H54 (cell line): ENCODE data around the gene PDE3B.

Source experiments
- DNase-seq: peaks from one replicate; pipeline ENCODE4 v3.0.0; 2011; ENCODE audit warnings: low spot score, mixed read lengths; ENCODE audit not compliant: insufficient read length
- FAIRE-seq: peaks from 3 replicates; lab custom pipeline; 2011; peaks lifted over from hg19 to GRCh38; lab: Jason Lieb, UNC
- POLR2A ChIP-seq: IDR thresholded peaks from 2 replicates; pipeline ENCODE4 v1.6.1; 2011; ENCODE audit warnings: low read depth, mild to moderate bottlenecking, low read length

PDE3B gene

DNA sequence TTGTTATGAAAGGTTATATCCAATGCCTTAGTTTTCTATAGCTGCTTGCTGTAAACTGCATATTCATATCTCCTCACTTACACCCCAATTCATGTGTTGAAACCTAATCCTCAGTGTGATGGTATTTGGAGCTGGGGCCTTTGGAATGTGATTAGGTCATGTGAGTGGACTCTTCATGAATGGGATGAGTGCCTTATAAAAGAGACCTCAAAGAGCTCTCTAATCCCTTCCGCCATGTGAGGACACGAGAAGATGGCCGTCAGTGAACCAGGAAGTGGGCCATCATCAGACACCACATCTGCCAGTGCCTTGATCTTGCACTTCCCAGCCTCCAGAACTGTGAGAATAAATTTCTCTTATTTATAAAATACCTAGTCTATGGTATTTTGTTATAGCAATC lies 169.2 kb downstream of the PDE3B start:
- no peak for TF ChIP-seq POLR2A
- no peak for FAIRE-seq
- no peak for DNase-seq

DNA sequence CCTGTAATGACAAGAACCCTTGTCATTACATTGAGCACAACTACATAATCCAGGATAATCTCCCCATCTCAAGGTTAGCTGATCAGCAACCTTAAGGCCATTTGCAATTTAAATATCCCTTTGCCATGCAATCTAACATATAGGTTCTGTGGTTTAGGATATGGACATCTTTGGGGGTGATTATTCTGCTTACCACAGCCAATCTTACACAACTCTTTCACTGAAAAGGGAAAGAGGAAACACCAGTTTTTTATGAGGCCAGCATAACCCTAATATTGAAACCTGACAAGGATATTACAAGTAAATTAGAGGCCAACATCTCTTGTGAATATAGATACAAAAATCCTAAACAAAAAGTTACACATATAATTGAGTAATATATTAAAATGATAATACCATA lies 169.9 kb downstream of the PDE3B start:
- DNase-seq, result no peak
- FAIRE-seq, result no peak
- TF ChIP-seq POLR2A, result no peak

DNA sequence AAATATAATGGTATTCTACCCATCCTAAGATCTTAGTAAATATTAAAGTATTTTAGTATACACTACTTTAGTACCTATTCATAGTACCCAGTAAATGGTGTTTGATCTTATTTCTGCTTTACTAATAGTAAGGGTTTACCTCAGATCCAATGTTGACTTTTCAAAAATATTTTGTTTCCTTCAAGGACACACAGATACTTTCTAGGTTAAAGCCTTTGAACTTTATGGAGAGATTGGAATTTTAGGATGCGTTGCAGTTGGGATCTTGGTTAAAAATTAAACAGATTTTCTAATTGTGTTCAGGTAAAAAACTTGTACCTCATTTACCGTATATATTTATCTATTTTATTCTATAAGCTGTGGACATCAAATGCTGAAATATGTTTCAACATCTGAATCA lies 175.2 kb downstream of the PDE3B start:
- DNase-seq, result no peak
- FAIRE-seq, result no peak
- no peak for TF ChIP-seq POLR2A

DNA sequence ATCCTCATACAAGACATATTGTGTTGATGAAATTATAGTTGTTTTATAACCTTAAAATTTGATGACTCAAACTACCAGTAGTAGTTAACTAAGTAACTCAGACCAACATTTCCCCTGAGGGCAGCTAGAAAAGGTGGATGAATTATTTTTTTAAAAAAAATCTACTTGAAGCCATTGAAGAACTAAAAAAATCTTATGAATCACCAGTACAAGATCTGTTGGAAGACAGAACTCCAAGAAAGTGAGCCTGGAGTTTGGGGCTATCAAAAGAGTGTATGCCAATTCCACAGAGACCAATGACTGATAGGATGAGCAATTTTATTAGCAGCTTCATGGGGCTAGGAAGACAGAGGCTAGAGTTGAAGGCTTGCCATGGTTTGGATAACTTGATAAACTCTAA lies 176.0 kb downstream of the PDE3B start:
- FAIRE-seq (no peak), DNase-seq (no peak)
- TF ChIP-seq POLR2A, result no peak

DNA sequence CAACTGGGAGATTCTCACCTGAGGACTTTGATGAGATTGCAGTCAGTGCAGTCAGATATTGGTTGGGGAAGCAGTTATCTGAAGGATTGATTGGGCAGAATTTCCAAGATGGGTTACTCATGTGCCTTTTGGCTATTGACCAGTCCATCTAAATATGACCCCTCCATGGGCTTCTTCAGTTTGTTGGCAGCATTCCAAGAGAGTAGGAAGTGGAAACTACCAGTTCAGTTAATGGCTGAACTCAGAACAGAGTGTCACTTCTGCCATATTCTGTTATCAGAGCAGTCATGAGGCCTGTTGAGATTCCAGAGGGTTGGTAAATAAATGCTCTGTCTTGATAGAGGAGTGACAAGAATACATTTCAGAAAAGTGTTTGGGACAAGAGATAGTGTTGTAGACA lies 177.4 kb downstream of the PDE3B start:
- TF ChIP-seq POLR2A, result no peak
- no peak for FAIRE-seq
- DNase-seq, result no peak

DNA sequence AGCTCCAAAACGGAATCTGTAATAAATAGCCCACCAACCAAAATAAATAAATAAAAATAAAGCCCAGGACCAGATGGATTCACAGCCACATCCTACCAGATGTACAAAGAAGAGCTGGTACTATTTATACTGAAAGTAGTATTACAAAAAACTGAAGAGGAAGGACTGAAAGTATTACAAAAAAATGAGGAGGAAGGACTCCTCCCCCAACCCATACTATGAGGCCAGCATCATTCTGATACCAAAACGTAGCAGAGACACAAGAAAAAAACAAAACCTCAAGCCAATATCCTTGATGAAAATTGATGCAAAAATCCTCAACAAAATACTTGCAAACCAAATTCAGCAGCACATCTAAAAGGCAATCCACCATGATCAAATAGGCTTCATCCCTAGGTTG lies 183.0 kb downstream of the PDE3B start:
- FAIRE-seq, result no peak
- TF ChIP-seq POLR2A, result no peak

DNA sequence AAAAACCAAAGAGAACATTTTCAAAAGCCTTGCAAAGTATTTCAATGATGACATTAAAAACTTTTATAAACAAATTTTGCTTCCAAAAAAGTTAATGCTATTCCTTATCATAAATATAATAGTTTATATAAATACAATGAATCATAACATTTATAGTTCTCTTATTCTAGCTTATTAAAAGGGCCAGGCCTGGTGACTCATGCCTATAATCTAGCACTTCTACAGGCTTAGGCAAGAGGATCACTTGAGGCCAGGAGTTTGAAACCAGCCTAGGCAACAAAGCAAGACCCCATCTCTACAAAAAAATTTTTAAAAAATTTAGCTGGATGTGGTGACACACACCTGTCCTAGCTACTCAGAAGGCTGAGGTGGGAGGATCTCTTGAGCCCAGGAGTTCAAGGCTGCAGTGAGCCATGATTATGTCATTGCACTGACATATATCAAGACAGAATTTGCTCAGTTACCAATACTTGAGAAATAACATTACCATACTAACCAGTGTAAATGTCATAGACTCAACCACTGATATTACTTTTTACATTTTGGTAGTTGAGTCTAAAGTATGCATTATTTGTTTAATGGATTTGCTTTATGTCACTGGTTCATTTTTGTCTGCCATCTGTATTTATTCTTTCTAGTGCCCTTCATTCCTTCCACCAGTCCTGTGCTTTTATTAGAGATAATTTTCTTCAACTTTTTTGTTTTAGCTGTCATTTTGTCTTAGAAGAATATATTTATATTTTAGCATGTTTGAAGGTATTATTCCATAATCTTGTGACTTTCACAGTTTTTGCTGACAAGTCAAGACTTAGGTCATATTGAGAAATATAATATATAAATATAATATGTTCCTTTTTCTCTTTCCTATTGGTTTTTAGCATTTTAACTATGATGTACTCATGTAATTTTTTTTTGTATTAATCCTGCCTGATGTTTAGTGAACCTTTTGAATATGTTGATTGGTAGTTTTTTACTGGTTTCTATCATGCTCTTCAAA lies 192.2 kb downstream of the PDE3B start:
- FAIRE-seq, result no peak
- no peak for DNase-seq
- TF ChIP-seq POLR2A, result no peak

More for the DNA sequence above, 183.0 kb downstream of the PDE3B start:
- no peak for DNase-seq

DNA sequence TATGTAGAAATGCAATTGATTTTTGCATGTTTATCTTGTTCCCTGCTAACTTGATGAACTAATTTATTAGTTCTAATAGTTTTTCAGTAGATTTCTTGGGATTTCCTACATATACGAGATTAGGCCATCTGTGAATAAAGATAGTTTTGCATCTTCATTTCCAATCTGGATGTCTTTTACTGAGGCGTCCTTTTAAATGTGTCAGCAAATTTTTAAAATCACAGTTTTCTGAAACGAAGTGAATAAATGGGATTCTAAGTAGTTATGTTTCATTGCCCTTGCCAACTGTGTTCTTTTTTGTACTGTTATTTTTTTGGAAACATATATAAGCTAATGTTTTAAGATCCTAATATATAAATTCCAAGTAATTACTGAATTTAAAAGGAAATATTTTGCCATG lies 198.4 kb downstream of the PDE3B start:
- no peak for FAIRE-seq
- DNase-seq, result no peak
- TF ChIP-seq POLR2A, result no peak

DNA sequence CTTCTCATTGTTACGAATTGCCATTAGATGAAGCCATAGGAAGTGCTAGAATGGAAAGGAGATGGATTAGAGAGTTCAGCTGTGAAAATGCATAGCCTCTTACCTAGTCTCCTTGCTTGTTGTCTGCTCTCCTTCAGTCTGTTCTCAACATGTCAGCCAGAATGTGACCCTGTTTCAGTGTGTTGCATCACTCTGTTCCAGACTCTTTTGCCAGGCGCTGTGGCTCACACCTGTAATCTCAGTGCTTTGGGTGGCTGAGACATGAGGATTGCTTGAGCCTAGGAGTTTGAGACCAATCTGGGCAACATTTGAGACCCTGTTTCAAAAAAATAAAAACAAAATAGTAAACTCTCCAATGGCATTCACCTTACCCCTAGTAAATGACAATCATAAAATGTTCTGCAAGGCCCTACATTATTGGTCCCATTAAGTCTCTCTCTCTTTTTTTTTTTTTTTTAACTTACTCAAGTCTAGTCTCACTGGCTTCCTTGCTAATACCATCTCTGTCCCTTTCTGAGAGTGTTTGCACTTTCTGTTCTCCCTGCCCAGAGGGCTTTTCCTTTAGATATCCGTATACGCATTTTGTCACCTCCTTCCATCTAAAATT lies 209.1 kb downstream of the PDE3B start:
- TF ChIP-seq POLR2A, result no peak
- FAIRE-seq (no peak), DNase-seq (no peak)

DNA sequence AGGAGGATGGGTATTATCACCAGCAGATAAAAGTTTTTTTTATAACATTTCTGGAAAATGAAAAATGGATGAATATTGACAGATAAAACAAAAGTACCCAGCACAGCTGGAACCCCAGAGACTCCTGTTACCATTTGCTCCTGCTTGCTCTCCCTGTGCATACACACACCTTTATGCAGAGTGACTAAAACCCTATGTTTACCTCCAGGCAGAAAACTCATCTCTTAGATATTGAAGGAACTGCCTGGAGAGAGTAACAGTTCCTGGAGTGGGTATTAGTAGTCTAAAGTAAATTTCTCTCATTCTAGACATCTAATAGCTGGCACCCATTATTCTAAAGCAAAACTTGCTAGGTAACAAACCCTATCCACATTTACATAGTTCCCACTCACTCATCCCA lies 210.5 kb downstream of the PDE3B start:
- no peak for TF ChIP-seq POLR2A
- no peak for DNase-seq
- no peak for FAIRE-seq

DNA sequence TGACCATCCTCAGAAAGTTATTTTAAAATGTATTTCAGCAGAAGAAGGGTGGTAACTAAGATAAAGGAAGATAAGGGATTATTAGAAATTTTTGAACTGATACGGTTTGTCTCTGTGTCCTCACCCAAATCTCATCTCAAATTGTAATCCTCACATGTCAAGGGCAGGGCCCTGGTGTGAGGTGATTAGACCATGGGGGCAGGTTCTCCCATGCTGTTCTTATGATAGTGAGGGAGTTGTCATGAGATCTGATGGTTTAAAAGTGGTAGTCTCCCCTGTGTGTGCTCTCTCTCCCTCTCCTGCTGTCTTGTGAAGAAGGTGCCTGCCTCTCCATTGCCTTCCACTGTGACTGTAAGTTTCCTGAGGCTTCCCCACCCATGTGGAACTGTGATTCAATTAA lies 212.3 kb downstream of the PDE3B start:
- no peak for FAIRE-seq
- TF ChIP-seq POLR2A, result no peak
- no peak for DNase-seq

DNA sequence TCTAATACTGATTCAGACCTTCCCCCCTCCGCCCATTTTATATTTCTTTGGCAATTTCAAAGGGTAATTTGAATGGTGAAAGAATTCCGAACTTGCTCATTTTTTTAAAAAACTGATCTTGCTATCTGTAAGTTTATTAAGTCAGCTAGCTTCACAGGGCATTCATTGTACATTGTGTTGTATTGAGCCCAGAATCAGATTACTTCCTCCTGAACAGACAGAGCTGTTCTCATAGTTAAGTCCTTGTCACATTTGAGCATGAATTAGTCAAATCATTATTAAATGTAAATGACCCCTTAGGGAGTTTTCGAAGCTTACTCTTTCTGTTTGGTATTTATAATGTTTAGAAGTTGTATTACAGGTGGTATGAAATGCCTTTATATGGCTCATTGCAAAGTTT lies 214.0 kb downstream of the PDE3B start:
- DNase-seq (no peak), FAIRE-seq (no peak)
- TF ChIP-seq POLR2A, result no peak

DNA sequence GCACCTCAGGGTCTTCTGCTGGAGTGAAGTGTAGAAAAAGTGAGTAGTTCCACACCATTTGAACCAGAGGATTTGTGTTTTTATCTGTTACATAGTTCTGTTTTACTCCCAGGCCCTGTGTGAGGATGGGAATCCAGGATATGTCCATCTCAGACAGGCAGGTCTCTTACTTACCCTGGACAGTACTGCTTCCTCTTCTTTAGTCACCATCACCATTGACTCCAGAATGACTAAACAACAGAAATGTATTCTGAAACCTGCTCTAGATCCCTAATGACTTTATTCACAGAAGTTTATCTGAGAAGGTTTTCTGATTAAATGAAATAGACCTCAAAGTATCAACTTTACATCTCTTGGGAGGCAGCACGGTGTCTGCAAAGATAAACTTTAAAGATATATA lies 214.8 kb downstream of the PDE3B start:
- no peak for DNase-seq
- FAIRE-seq, result no peak
- no peak for TF ChIP-seq POLR2A

DNA sequence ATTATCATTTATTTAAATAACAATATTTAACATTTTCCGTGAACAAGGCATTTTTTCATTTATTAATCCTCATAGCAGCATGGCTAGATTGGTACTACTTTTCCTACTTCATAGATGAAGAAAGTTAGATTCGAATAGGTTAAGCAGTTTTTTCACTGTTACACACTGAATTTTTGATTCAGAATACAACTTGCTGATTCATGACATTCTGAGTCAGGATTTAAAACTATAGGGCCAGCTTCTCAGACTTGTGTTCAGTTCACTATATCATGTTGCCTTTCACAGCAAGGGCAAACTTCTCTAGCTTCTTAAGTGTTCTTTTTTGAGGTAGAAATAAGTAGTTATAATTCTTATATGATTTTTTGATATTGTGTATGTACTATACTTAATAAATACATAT lies 216.9 kb downstream of the PDE3B start:
- DNase-seq, result no peak
- TF ChIP-seq POLR2A, result no peak
- no peak for FAIRE-seq
